ENCODE data around the gene RCN2. TPM values are rescaled to one million over a fixed set of nuclear protein-coding genes. Genes with fewer than 3 reads are reported as not detected.

Gene RCN2
- total RNA-seq, 1 donor from 2014 or later: 111 TPM

- no peaks in the 10 kb centered on the region for H3K9me3 Mint-ChIP-seq
- peaks cover 5% of the 10 kb centered on the region for H3K27me3 Mint-ChIP-seq (ENCODE audit: low read depth)
- H3K4me3 Mint-ChIP-seq: no peak overlapping the region
- H3K4me1 Mint-ChIP-seq: peaks cover 6% of the 10 kb centered on the region
- H3K36me3 Mint-ChIP-seq: no peaks in the 10 kb centered on the region
- TF ChIP-seq CTCF (IDR thresholded peaks at IDR 0.05; ENCODE audit: unreplicated experiment): no peak
- no peak overlapping the region for H3K27ac Mint-ChIP-seq
- no peak for DNase-seq (ENCODE audit: low spot score in 2 of 2, unreplicated experiment in 2 of 2)
These were observed 60.4 kb downstream of the RCN2 start for GRCh38 chr15:76991741-76992645.

DNA sequence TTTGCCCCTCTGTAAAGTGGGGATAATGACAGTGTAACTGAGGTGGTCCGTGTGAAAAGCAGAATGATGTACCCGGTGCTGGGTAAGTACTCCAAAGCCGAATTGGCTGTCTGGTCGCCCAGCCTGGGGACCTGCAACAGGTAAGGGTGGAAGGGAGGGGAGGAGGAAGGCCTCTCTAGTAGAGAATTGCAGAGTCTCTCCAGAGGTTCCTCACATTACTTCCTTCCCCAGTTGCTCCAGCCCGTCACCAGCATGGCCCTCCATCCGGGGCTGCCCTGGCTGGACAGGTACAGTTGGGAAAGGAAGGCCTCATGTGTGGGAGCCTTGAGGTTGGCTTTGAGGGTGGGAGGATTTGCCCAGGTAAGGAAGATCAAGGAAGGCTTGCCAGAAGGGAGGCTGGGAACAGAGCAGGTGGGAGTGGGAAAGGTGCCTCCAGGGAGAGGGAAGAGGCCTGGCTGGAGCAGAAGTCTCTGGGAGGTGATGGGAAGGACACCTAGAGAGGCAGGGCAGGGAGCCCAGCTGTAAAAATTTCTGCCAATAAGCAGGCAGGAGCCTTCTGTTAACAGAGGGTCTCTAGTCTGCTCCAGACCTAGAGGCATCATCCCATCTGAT is 61.7 kb downstream of the RCN2 start:
- no peak for TF ChIP-seq CTCF (IDR thresholded peaks at IDR 0.05; ENCODE audit: unreplicated experiment)
- Mint-ChIP-seq H3K27ac (no peak overlapping the region), H3K36me3 (no peaks in the 10 kb centered on the region), H3K27me3 (ENCODE audit: low read depth) (peaks cover 5% of the 10 kb centered on the region), H3K4me1 (peaks cover 6% of the 10 kb centered on the region), H3K9me3 (no peaks in the 10 kb centered on the region), H3K4me3 (no peak overlapping the region)
- no peak for DNase-seq (ENCODE audit: low spot score in 2 of 2, unreplicated experiment in 2 of 2)

DNA sequence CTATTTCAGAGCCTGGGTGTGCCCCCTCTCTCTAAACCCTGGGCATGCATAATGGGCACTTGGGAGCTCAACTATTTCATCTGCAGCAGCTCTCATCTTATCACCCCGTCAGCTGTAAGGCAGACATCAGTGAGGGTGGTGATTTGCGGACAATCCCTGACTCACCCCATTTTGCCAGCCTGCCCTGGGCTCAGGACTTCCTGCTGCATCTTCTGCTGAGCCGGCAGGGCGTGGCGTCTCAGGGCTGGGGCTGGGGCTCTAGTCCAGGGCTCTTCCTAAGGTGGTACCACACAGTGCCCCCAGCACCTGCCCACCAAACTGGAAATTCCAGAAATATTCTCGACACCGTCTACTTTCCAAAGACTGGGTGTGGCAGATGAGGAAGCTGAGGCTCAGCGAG is 62.5 kb downstream of the RCN2 start:
- Mint-ChIP-seq H3K36me3 (no peaks in the 10 kb centered on the region), H3K27me3 (ENCODE audit: low read depth) (peaks cover 5% of the 10 kb centered on the region), H3K4me1 (peaks cover 3% of the 10 kb centered on the region), H3K27ac (no peak overlapping the region), H3K9me3 (no peaks in the 10 kb centered on the region), H3K4me3 (no peak overlapping the region)
- no peak for TF ChIP-seq CTCF (IDR thresholded peaks at IDR 0.05; ENCODE audit: unreplicated experiment)
- no peak for DNase-seq (ENCODE audit: low spot score in 2 of 2, unreplicated experiment in 2 of 2)

- Mint-ChIP-seq H3K27ac (no peak overlapping the region), H3K4me1 (no peaks in the 10 kb centered on the region)
- no peak for TF ChIP-seq CTCF (IDR thresholded peaks at IDR 0.05; ENCODE audit: unreplicated experiment)
These were observed 62.9 kb downstream of the RCN2 start for GRCh38 chr15:76994496-76994895.

GRCh38 chr15:76994971-76995945 is 63.7 kb downstream of the RCN2 start, which contains the start of gene PSTPIP1:
Gene PSTPIP1, plus strand, starts transcription at chr15:76995126. Its CDS starts 448 bp downstream, at chr15:76995574.
- no peak within 1 kb of the TSS for H3K4me3 Mint-ChIP-seq
- H3K9me3 Mint-ChIP-seq: no peaks in the 10 kb centered on the region
- H3K36me3 Mint-ChIP-seq: no peaks in the 10 kb centered on the region
- DNase-seq (ENCODE audit: low spot score in 2 of 2, unreplicated experiment in 2 of 2): no peak
- no peak for TF ChIP-seq CTCF (IDR thresholded peaks at IDR 0.05; ENCODE audit: unreplicated experiment)
- no peak within 1 kb of the TSS for H3K27ac Mint-ChIP-seq
- H3K27me3 Mint-ChIP-seq (ENCODE audit: low read depth): peaks cover 5% of the 10 kb centered on the region
- H3K4me1 Mint-ChIP-seq: no peaks in the 10 kb centered on the region

More at GRCh38 chr15:76994496-76994895, 62.9 kb downstream of the RCN2 start:
- H3K9me3 Mint-ChIP-seq: no peaks in the 10 kb centered on the region
- no peak overlapping the region for H3K4me3 Mint-ChIP-seq
- no peak for DNase-seq (ENCODE audit: low spot score in 2 of 2, unreplicated experiment in 2 of 2)
- H3K27me3 Mint-ChIP-seq (ENCODE audit: low read depth): peaks cover 5% of the 10 kb centered on the region
- H3K36me3 Mint-ChIP-seq: no peaks in the 10 kb centered on the region
